GM20431 (cell line): Measurements from ENCODE around the gene PRKCA.

Source experiments
- in situ Hi-C: fragments of 300-500 bp; cut with MseI, MboI; formaldehyde crosslinking; loops from one replicate; pipeline ENCODE4 v1.15.0; 2020; ENCODE audit warnings: low sequenced_read_pairs; ENCODE audit not compliant: unreplicated experiment

The PRKCA gene

DNA sequence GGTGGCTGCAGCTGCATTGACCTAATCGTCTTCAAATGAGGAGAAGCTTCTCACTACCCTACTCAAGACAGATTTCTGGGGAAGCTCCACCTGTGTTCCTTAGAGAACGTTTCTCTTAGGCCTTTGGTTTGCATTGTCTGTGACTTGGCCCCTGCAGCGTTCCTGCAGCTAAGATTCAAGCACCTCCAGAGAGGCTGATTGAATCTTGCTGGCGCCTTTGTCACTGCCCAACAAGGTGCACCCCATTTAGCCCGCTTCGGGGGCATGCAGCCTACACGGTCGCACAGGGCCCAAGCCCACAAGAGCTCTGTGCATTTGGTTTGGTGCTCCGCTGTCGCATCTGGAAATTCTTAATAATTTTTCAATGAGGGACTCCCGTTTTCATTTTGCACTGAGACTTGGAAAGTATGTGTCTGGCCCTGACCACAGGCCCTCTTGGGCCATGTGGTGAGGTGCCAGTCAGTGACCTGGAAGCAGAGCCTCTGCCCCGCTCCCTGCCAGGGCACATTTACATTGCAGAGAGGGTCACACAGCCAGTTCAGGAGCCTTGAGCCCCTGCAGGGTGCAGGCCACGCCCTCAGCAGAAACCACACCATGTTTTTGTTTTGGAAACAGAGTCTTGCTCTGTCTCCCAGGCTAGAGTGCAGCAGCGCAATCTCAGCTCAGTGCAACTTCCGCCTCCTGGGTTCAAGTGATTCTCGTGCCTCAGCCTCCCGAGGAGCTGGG lies 481.4 kb downstream of the PRKCA start:
- in situ Hi-C loops: no loop called here

DNA sequence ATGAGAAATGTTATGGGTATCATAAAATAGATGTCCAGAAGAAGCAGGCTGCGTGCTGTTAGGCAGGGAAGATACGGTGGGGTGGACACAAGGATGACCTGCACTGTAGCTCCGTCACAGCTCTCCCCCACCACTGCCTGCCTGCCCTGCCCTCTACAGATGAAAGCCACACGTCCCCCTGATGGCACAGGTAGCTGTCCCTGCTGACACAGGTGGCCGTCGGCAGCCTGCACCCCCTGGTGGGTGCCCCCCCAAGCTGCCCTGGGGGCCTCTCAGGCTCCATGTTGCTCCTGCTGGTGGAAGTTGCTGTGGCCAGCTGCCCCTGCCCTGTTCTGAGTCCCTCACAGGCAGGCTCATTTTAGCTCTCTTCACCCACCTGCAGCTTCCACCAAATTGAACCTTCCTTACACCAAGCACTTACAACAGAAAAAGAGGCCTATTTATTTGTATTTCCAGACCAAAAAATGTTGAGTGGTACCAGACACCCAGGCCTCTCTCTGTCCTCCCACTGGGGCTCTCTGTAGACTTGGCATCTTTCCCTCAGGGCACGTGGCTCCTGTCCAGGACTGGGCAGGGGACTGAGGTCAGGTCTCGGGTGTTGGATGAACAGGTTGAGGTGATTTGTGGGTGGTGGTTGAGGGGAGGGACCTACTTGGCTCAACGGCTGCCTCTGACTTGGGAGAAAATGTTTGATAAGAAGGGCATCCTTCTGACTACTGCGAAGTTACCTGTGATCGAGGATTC lies 482.4 kb downstream of the PRKCA start:
- in situ Hi-C loops: no loop called here

DNA sequence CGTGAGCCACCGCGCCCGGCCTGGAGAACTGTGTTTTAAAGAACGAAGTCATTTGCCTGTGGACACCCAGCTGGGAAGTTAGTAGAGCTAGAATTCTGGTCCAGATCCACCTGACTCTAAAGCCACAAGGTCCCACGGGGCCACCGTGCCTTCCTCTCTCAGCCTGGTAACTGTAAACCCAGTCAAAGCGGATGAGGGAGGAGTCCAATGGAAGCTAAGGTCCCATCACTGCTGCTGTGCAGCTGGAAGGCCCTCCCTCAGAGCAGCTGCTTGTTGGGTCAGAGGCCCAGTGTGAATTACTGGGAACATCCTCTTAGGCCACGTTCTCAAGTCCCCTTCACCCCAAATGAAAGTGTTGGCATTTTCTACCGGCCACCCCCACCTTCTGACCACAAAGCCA lies 483.7 kb downstream of the PRKCA start:
- in situ Hi-C loops: no loop called here

DNA sequence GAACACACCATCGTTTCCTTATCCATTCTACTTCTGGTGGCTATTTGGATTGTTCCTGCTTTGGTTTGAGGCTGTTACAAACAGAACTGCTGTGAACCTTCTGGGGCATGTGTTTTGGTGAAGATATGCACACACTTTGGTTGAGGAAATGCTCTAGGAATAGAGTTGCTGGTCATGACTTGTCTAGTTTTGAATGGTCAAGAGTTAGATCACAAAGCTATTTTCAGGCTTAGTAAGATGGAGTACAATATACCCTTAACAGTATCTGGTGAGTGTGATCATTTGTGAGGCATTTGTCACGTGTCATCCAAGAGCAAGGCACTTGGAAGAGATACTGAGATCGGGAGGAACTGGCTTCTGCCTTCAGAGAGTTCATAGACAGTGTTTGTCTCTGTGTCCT lies 485.5 kb downstream of the PRKCA start:
- in situ Hi-C loops: no loop called here

DNA sequence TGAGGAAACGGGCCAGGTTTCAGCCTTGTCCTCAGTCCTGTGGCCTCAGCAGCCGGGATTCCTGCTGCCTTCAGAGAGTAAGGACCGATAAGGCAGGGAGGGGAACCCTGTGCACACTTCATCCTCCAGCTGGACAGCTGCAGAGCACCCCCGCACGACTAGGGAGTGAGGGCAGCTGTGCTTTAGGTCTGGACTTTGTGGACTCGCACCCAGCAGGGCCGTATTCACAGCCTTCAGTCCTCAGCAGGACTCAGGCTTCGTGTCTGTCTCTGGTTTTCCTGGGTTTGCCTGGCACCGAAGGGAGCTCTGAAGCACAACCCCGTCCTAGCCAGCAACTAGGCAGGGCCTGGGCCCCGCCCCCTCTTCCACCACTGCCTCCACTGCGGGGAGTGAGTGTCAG lies 486.7 kb downstream of the PRKCA start:
- in situ Hi-C loops: no loop called here

DNA sequence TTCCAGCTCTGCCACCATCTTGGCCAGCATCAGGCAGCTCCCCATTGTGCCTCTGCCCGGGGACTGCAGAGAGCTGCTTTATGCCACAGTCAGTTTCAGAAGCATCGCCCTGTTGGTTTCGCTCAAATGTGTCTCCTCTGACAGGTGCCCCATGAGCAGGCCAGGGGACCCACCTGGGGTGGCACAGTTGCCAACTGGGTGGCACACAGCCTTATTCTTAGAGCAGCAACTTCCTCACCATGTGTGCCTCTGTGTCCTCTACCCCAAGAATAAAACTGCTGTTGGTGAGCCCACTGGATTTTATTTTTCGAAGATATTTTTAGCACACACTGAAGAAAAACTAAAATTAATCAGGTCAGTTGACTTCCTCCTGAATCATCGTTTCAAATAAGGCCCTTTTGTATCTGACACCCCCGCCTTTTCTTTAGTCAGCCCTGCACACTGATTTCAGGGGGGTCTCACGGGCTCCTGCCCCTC lies 487.6 kb downstream of the PRKCA start:
- in situ Hi-C loops: no loop called here

DNA sequence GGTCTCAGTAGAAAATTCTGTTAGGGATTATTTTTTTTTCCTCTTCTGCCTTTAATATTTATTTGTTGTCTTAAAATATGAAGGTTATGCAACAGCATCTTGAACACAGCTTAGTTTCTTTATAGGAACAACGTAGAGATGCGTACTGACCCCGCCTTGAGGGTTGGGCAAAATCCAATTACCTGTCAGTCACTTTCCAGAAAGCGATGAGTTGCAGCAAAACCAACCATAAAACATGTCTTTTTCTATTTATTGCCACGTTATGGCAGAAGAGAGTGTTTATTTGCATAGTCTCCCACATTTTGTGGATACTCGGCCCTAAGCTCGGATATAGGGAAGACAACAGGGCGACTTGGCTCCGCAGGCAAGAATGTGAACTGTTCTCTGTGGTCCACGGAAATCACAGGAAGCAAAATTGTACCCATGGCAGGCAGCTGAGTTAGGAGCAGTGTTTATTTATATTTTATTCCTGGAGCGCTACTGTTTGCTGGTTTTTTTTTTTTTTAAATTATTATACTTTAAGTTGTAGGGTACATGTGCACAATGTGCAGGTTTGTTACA lies 488.2 kb downstream of the PRKCA start:
- in situ Hi-C loops: no loop called here

DNA sequence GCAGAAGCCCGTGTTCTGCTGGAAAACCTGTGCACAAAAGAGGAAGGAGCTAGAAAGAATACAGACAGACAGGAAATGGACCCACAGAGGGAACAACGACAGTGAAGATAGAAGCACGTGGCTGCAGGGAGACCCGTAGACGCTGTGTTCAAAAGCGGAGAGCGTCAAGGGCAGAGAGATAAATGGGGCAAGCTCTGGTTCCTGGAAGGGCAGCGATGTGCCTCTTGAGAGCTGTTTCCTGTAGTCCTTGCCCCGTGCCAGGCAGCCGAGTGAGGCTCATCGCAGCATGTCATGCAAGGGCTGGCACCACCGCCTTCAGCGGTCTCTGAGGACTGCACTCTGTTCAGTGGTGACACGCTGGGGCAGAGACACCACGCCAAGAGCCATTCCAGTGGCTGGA lies 488.9 kb downstream of the PRKCA start:
- in situ Hi-C loops: no loop called here

DNA sequence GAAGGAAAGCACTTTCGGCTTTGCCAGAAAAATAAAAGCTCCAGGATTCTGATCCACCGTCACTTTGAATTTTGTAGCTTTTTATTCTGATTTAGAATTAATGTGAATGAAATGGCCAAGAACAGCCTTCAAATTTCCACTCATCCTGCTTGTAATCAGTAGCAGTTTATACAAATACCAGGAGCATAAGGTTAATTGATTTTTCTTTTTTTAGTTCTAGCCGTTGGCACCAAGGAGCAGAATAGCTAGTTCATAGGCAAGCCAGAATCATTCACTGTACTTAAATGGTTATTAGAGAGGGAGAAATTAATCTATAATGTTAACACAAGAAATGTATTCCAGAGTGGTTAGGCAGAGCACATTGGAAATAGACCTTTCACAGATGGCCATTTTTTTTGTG lies 491.4 kb downstream of the PRKCA start:
- in situ Hi-C loops: no loop called here

DNA sequence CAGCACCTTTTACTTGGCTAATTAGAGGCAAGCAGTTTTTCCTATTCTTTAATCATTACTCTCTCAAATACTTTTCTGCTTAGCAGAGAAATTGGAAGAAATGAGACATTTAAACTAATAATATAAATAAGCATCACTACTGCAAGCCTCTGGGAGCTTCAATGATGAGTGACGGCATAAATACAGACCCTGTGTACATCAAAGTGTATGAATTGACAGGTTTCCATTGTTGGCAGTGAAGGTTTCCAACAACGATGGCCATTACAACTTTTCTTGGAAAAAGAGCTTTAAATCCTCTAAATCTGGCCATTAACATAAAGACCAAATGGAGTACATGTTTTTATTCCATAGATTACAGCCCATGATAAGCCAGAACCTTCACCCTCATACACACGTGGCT lies 493.1 kb downstream of the PRKCA start:
- in situ Hi-C loops: no loop called here

DNA sequence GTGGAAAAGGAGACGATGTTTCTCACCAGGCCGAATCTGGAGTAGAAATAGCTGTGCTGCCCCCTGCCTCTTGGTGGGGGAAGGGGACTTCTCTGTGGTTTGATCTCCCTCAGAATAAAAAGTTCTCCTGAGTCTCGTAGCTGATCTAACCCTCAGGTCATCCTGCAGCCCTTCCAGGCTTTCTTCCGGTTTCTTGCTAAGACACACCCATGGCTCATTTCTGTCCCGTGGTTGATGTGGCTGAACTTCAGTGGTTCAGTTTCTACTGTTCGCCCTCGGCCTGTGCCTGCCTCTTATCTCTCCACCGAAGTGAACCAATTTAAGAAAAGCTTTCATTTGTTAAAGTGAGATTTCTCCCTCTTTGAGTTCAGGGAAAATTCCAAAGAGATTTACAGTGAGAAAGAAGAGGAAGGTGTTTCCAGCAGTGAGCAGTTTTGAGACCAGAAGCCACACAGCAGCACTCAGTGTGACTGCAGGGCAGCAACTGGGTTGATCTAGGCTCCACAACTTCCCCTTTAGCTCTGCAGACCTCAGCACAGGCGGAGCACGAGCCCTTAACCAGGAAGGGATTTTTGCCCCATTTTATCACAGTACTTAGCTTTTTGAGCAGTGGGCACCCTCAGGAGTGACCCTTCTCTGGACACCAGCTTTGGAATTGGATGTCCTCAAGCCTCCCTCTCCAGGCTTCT lies 497.6 kb downstream of the PRKCA start:
- in situ Hi-C loops: no loop called here

DNA sequence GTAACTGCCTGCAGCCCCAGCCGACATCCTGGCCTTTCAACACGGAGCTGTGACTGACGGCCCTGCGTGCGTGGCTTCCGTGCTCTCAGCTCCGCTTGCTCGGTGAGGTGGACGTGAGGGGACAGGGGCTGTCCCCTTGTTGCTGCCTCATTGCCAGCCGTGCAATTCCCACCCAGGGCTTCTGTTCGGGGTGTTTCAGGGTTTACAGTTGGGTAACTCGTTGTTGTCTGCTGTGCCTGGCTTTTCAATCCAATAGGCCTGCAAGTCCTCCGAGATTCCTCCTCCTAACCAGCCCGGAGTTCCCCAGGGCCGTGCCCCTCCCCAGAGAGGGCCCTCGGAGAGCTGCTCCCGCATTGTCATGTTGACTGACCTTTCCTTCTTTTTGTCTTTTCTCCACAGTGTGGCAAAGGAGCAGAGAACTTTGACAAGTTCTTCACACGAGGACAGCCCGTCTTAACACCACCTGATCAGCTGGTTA lies 501.1 kb downstream of the PRKCA start:
- in situ Hi-C loops: no loop called here

DNA sequence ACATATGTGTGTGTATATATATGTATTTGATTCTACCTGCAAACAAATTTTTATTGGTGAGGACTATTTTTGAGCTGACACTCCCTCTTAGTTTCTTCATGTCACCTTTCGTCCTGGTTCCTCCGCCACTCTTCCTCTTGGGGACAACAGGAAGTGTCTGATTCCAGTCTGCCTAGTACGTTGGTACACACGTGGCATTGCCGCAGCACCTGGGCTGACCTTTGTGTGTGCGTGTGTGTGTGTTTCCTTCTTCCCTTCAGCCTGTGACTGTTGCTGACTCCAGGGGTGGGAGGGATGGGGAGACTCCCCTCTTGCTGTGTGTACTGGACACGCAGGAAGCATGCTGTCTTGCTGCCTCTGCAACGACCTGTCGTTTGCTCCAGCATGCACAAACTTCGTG lies 503.2 kb downstream of the PRKCA start:
- in situ Hi-C loops: no loop called here

DNA sequence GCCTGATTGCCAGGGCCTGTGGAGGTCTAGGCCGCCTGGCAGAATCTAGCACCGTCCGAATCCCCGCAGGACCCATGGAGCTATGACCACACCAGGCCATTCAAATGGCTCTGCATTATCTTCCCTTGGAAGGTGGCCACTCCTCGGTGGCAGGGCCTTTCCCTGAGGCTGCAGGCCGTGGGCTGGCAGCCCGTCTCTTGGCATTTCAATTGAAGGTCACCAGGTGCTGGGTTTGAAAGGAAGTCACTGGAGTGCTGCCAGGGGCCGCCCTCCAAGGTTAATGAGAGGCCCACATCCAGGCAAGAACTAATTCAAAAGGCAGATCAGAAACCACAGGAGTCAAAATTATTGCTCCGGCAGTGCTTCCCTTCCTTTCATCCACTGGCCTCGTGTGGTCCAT lies 504.8 kb downstream of the PRKCA start:
- in situ Hi-C loops: no loop called here

DNA sequence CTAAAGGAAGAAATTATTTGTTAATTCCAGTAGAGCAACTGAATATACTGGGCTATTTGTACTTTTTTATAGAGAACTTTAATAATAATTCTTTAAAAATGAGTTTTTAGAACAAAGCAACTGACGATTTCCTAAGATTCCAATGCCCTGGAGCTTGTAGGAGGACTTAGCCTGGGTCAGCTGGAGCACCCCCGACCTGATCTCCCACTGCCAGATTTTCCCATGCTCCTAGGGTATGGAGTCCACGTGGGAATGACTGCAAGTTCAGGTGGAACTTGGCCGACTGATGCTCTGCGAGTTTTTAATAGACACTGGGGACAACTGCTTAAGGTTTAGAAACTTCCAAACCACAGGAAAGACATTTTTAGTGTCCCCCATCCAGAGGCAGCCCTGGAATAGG lies 507.0 kb downstream of the PRKCA start:
- in situ Hi-C loops: no loop called here

DNA sequence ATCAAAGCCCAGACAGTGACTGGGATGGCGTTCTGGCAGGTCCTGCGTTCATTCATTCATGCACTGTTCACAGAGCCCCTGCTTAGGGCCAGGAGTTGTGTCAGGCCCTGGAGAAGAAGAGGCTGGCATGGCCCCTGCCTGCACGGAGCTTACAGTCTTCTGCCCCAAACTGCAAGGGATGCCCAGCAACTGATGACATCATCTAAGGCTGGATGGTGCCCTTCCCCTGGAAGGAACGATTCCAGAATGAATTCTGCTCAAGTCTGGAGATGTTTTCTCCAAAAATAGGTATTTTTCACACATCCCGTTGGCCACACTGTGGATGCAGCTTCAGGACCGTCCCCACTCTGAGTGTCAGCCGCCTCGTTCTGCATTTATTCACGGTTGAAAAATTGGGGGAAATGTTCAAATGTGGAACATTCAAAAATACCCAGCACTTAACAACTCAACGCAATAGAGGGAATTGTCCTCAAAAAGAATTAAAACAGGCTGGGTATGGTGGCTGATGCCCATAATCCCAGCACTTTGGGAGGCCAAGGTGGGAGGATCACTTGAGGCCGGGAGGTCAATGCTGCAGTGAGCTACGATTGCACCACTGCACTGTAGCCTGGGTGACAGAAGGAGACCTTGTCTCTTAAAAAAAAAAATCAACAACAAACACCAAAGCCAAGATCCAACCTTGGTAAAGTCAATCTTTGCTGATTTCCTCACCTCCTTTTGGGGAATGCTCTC lies 508.7 kb downstream of the PRKCA start:
- in situ Hi-C loops: no loop called here

DNA sequence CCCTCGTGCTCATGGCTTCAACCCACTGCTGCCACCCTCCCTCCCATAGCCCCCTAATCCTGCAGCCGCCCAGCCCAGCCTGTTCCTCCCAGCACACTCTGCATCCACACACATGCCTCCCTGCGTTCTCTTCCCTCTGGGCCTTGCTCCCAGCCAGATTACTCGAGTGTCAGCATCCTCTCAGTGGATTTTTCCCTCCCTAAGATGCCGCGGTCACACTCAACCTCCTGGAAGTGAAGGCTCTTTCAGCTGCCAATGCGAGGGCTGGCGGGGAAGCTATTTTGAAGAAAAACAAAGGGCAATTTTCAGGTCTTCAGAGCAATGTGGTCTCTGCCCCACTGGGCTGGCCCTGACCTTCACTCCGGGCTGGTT lies 509.3 kb downstream of the PRKCA start:
- in situ Hi-C loops: no loop called here

DNA sequence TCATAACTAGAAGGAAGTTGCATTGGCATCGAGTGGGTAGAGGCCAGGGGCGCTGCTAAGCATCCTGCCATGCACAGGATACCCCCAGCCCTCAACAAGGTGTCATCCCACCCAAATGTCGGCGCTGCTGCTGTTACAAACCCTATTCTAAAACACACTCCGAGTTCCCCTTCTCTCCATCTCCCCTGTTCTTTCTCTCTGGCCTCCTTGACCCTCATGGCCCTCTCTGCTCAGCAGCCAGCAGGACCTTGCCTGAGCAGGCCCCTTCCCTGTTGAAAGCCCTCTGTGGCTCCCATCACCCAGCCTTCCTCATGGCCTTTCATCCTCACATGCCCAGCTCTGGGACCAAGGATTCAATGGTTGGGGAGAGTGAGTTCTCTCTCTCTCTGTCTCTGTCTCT lies 510.2 kb downstream of the PRKCA start:
- in situ Hi-C loops: no loop called here

DNA sequence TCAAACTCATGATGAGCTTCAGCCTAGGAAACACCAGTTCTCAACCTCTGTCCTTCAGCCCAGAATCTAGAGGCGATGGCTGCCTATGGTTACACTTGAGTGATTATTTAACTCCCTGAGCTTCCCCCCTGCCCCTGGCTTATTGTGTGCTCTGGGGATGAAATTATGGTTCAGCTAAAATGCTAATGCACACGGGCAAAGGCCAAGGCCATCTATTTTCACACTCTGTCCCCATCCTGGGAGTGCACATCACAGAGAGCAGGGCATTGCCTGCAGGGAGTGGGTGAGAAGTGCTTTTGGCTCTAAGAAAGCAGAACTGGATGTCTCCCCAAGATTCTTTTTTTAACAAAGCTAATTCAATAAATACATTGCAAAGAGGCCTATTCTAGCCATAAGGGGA lies 510.9 kb downstream of the PRKCA start:
- in situ Hi-C loops: no loop called here

DNA sequence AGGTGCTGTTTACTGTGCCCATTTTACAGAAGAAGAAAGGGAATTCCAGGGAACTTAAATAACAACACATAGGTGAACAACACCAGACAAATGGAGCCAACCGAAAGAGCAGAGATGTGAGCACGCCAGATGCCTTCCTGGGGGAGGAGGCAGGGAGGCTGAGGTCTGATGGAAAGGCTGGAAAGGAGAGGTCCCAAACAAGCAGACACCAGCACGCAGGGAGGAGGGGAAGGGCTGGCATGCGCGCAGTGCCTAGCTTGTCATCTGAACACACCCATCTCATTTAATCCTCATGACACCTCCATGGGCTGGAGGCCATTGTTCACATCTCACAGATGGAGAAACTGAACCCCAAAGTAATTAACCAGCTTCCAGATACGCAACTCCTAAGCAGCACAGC lies 511.6 kb downstream of the PRKCA start:
- in situ Hi-C loops: no loop called here
